ENCODE data around the gene CCL13.

CCL13 gene

GRCh38 chr17:34363183-34363661 is 6.9 kb downstream of the CCL13 start, which contains the start of gene CCL1:
Gene CCL1, minus strand, starts transcription at chr17:34363233. Its CDS starts 72 bp downstream, at chr17:34363161.
- no peak for DNase-seq (ENCODE audit: low spot score)

- DNase-seq (ENCODE audit: low spot score) = no peak
Observed at GRCh38 chr17:34364751-34365150, 8.5 kb downstream of the CCL13 start.

GRCh38 chr17:34365340-34365739 is 9.1 kb downstream of the CCL13 start:
- DNase-seq (ENCODE audit: low spot score) = no peak

GRCh38 chr17:34366010-34366409 is 9.7 kb downstream of the CCL13 start:
- DNase-seq (ENCODE audit: low spot score) = no peak

- DNase-seq (ENCODE audit: low spot score) = no peak
Observed at GRCh38 chr17:34366529-34367107, 10.3 kb downstream of the CCL13 start.

GRCh38 chr17:34367486-34368195 is 11.4 kb downstream of the CCL13 start:
- no peak for DNase-seq (ENCODE audit: low spot score)

GRCh38 chr17:34368196-34368945 is 12.1 kb downstream of the CCL13 start:
- DNase-seq (ENCODE audit: low spot score) = no peak

GRCh38 chr17:34368946-34369500 is 12.7 kb downstream of the CCL13 start:
- DNase-seq (ENCODE audit: low spot score) = no peak

- no peak for DNase-seq (ENCODE audit: low spot score)
Observed at GRCh38 chr17:34369571-34369970, 13.3 kb downstream of the CCL13 start.

GRCh38 chr17:34370376-34370996 is 14.2 kb downstream of the CCL13 start:
- DNase-seq (ENCODE audit: low spot score) = no peak

GRCh38 chr17:34370997-34371395 is 14.7 kb downstream of the CCL13 start:
- no peak for DNase-seq (ENCODE audit: low spot score)

GRCh38 chr17:34371405-34372100 is 15.3 kb downstream of the CCL13 start:
- DNase-seq (ENCODE audit: low spot score) = no peak

- DNase-seq (ENCODE audit: low spot score) = no peak
Observed at GRCh38 chr17:34374457-34374856, 18.2 kb downstream of the CCL13 start.

GRCh38 chr17:34375426-34375997 is 19.2 kb downstream of the CCL13 start:
- DNase-seq (ENCODE audit: low spot score) = no peak

- DNase-seq (ENCODE audit: low spot score) = no peak
Observed at GRCh38 chr17:34377078-34377823, 21.0 kb downstream of the CCL13 start.

GRCh38 chr17:34378664-34379101 is 22.4 kb downstream of the CCL13 start:
- no peak for DNase-seq (ENCODE audit: low spot score)

- no peak for DNase-seq (ENCODE audit: low spot score)
Observed at GRCh38 chr17:34379868-34380267, 23.6 kb downstream of the CCL13 start.

GRCh38 chr17:34382621-34383124 is 26.4 kb downstream of the CCL13 start:
- no peak for DNase-seq (ENCODE audit: low spot score)

- DNase-seq (ENCODE audit: low spot score) = no peak
Observed at GRCh38 chr17:34383216-34383615, 26.9 kb downstream of the CCL13 start.

- DNase-seq (ENCODE audit: low spot score) = no peak
Observed at GRCh38 chr17:34384271-34384670, 28.0 kb downstream of the CCL13 start.
